ENCODE results near the gene WIPF2. TPM values are rescaled to one million over a fixed set of nuclear protein-coding genes. Genes with fewer than 3 reads are reported as not detected.

The WIPF2 gene
- total and polyA plus RNA-seq, 2 experiments from 2014 or later, result 9.2 TPM

DNA sequence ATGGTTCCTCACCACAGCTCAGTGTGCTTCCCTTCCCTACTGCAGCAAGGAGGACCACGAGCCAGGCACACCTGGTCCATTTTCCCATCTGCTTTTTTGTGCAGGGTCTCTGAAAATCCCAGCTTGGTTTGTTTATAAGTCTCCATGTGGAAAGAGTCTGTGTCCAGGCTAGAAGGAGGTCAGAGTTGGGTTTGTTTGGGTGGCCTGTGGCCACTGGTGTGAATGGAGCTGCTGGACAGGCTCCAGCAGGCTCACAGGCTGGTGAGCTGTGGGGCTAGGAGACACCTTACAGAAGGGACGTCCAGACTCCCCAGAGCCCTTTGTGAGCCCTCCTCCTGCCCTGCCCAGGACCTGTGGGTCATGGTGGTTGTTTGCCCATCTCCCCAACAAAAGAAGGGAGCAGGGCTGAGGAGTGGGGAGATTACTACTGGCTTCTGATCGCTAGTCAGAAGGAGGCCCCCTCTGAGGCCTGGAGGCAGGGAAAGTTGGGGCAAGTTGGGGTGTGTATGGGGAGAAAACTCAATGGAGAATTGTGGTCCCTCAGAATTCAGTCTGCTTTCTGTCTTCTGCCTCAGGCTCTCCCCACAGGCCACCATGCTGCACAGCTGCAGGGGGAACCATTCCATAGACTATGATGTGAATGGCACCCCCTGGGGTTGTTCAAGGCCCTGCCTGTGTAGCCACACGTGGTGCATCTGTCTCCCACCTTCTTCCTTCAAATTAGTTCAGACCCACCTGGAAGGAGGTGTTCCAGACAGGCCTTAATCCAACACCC lies 94.0 kb downstream of the WIPF2 start:
- H3K4me1 ChIP-seq (ENCODE audit: insufficient read depth), result peaks cover 43% of the 10 kb centered on the region
- no peak for TF ChIP-seq JUNB (IDR thresholded peaks at IDR 0.05; ENCODE audit: unreplicated experiment)
- no peak for TF ChIP-seq EZH2phosphoT487 (IDR thresholded peaks at IDR 0.05; ENCODE audit: unreplicated experiment)
- no peak for TF ChIP-seq EZH2 (IDR thresholded peaks at IDR 0.05; ENCODE audit: low read depth, unreplicated experiment)
- TF ChIP-seq, protein P1, sequence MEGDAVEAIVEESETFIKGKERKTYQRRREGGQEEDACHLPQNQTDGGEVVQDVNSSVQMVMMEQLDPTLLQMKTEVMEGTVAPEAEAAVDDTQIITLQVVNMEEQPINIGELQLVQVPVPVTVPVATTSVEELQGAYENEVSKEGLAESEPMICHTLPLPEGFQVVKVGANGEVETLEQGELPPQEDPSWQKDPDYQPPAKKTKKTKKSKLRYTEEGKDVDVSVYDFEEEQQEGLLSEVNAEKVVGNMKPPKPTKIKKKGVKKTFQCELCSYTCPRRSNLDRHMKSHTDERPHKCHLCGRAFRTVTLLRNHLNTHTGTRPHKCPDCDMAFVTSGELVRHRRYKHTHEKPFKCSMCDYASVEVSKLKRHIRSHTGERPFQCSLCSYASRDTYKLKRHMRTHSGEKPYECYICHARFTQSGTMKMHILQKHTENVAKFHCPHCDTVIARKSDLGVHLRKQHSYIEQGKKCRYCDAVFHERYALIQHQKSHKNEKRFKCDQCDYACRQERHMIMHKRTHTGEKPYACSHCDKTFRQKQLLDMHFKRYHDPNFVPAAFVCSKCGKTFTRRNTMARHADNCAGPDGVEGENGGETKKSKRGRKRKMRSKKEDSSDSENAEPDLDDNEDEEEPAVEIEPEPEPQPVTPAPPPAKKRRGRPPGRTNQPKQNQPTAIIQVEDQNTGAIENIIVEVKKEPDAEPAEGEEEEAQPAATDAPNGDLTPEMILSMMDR (conservative IDR thresholded peaks at IDR 0.05; ENCODE audit: low read depth in 2 of 2), result no peak
- no peak for TF ChIP-seq ZNF462 (CRISPR knock-in tag; IDR thresholded peaks at IDR 0.05)
- no peak for TF ChIP-seq STAT1 (IDR thresholded peaks at IDR 0.05; ENCODE audit: unreplicated experiment)
- TF ChIP-seq, protein P2, sequence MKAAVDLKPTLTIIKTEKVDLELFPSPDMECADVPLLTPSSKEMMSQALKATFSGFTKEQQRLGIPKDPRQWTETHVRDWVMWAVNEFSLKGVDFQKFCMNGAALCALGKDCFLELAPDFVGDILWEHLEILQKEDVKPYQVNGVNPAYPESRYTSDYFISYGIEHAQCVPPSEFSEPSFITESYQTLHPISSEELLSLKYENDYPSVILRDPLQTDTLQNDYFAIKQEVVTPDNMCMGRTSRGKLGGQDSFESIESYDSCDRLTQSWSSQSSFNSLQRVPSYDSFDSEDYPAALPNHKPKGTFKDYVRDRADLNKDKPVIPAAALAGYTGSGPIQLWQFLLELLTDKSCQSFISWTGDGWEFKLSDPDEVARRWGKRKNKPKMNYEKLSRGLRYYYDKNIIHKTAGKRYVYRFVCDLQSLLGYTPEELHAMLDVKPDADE (IDR thresholded peaks at IDR 0.05), result no peak
- TF ChIP-seq CREB1 (CRISPR knock-in tag; IDR thresholded peaks at IDR 0.05; ENCODE audit: low read depth), result no peak
- TF ChIP-seq REST (IDR thresholded peaks at IDR 0.05; ENCODE audit: unreplicated experiment), result no peak
- no peak for TF ChIP-seq NANOG (IDR thresholded peaks at IDR 0.05; ENCODE audit: borderline replicate concordance)
- no peak for TF ChIP-seq ZNF114 (CRISPR knock-in tag; IDR thresholded peaks at IDR 0.05)
- no peak for TF ChIP-seq ZNF331 (CRISPR knock-in tag; IDR thresholded peaks at IDR 0.05; ENCODE audit: low read depth)
- no peak for TF ChIP-seq POLR2AphosphoS5 (IDR thresholded peaks at IDR 0.05; ENCODE audit: low read depth)
- ATAC-seq (no peak), DNase-seq (ENCODE audit: low spot score) (no peak)
- H4K20me1 ChIP-seq (replicated peaks; ENCODE audit: insufficient read depth), result no peaks in the 10 kb centered on the region; the same call in 1 of the 2 replicates
- Mint-ChIP-seq H3K9me3 (no peaks in the 10 kb centered on the region), H3K36me3 (ENCODE audit: low read depth) (no peaks in the 10 kb centered on the region; the same call in 2 of the 3 replicates), H3K4me1 (peaks cover 70% of the 10 kb centered on the region), H3K27me3 (ENCODE audit: insufficient read depth, low read depth, poor library complexity) (peaks cover 31% of the 10 kb centered on the region), H3K4me3 (no peak overlapping the region), H3K27ac (0 out of 2 replicates have a peak overlapping the region, but pooled peaks have one; percentile 3)
- no peaks in the 10 kb centered on the region for H3K79me2 ChIP-seq (replicated peaks; ENCODE audit: insufficient read depth)
- H3K36me3 ChIP-seq (ENCODE audit: insufficient read depth), result no peaks in the 10 kb centered on the region
- peak overlapping the region; percentile 57; the same call in 1 of the 2 replicates for H3K4me2 ChIP-seq
- H3F3A ChIP-seq (replicated peaks; ENCODE audit: low read depth), result peaks cover 21% of the 10 kb centered on the region
- H3K27me3 ChIP-seq (ENCODE audit: insufficient read depth), result peaks cover 33% of the 10 kb centered on the region
- H3K4me3 ChIP-seq, result no peak overlapping the region
- H2AFZ ChIP-seq, result no peak overlapping the region
- H3K9me2 ChIP-seq (ENCODE audit: insufficient read depth), result no peaks in the 10 kb centered on the region
- H3K27ac ChIP-seq (ENCODE audit: low read depth), result no peak overlapping the region
